C1 segment of cervical spinal cord (tissue), 14 donors: ENCODE data around the gene SYNPR.

Experiments used
- DNase-seq, 14 donors: peaks; one replicate each; lab custom pipeline; 2025; lab: John Stamatoyannopoulos, UW

SYNPR gene

GRCh38 chr3:63384382-63384781 lies 106.3 kb downstream of the SYNPR start:
- no peak for DNase-seq

DNA sequence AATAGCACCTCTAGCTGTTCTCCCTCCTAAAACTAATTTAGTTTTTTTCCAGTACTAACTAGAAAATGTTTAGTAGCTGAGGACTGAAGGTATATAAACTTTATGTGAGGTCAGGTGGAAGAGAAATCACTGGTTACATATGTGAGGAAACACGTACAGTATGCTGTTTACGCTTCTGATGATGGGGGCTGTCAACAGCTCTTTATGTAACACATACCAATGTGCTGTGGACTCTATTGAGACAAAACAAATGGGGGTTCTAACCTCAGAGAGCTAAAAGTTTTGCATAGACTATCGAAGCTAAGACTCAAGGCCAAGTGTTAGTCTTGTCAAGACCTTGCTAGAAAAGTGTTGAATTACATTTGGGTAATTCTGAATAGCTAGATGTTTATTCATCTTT lies 107.5 kb downstream of the SYNPR start:
- DNase-seq: no peak

GRCh38 chr3:63386568-63386967 lies 108.5 kb downstream of the SYNPR start:
- DNase-seq: no peak

- DNase-seq: no peak
Measured at GRCh38 chr3:63387568-63387967, 109.5 kb downstream of the SYNPR start.

DNA sequence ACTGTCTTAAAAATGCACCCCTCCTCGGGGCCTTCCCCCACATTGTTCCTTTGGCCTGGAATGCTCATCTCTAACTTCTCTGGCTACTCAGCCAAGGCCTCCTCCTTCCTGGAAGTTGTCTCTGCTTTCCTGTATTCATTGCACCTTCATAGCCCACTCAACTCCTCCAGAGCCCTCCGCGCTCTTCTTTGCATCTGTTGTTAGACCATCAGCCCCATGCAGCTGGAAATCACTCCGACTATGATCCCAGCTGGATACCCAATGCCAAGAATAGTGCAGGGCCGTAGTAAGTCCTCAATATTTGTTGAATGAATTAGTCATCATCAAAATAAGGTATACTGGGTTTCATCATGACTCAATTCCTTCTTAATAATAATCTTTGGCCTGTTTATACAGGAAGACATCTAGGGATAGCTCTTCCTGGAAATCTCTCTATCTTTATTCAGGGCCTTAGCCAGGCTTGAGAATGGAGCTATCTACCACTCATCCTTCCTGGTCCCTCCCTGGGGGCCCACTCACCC lies 112.7 kb downstream of the SYNPR start:
- DNase-seq: no peak

GRCh38 chr3:63395960-63396359 lies 117.9 kb downstream of the SYNPR start:
- no peak for DNase-seq

DNA sequence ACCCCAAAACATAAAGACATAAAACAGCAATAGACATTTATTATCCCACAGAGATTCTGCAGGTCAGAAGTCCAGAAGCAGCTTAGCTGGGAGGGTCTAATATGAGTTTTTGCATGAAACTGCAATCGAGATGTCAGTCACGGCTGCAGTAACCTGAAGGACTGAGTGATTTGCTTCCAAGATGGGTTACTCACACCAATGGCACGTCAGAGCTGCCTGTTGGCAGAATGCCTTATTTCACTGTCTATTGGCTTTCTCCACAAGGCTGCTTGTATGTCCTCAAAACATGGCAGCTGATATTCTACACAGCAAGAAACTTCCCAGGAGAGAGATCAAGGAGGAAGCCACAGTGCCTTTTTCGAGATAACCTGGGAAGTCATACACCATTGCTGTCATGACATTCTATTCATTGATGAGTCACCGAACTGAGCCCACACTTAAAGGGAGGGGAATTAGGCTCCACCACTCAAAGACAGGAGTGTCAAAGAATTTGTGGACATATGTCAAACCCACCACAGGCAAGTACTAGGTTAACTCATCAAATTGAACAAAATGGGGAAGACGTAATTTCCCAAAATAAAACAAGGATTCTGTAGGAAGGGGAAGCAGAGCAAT lies 122.2 kb downstream of the SYNPR start:
- DNase-seq: no peak

- DNase-seq: no peak
Measured at GRCh38 chr3:63405882-63406281, 127.8 kb downstream of the SYNPR start.

DNA sequence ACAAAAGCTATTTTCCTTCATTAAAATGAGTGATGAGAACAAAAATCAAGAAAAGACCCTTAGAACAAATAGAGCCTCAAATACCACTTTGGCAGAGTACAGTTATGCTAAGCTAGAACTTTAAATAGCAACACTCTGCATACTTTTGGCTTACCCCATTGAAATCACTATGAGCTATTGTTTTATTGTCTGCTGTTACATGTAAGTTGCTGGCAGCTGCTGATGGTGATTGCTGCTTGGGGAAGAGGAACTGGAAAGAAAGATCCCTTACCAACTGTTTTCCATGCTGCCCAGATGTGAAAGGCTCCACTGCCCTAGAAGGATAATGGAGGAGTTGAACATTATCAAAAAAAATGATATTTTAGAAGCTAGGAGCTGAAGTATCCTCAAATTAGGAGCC lies 135.4 kb downstream of the SYNPR start:
- no peak for DNase-seq

DNA sequence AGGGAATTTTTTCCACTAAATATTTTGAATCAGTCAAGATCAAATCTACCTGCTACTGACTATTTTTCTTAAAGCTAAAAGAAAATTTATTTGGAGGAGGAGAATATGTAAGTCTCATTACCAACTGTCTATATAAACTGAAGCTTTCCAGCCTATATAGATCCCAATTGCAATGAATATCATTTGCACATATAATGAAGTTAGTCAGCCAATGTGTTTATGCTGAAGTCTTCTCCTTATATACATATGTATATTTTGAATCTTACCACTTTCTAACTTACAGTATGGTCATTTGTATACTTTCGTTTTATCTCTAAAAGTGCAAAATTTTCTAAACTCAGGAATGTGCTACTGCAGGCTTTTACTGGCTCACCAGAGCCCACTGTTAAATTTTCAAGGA lies 136.5 kb downstream of the SYNPR start:
- DNase-seq: no peak

DNA sequence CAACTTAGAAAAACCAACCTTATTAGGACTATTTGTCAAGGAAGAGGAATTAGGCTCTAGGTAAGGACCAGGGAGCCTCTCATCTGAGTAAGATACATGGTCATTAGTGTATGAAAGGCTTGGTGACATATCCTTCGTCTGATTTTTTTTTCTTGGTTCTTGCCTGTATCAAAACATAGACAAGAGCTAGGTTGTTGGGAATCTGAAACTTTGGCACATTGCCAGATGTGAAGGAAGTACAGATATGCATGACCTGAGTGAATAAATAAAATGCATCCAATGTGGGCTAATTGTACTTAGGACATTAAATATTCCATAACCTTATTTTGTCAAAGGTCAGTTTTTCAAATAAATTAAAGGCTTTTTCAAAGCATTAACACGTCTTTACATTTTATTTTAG lies 151.8 kb downstream of the SYNPR start:
- DNase-seq: peak in 1 of 14 donors; percentile 8

GRCh38 chr3:63430875-63431274 lies 152.8 kb downstream of the SYNPR start:
- DNase-seq: no peak

DNA sequence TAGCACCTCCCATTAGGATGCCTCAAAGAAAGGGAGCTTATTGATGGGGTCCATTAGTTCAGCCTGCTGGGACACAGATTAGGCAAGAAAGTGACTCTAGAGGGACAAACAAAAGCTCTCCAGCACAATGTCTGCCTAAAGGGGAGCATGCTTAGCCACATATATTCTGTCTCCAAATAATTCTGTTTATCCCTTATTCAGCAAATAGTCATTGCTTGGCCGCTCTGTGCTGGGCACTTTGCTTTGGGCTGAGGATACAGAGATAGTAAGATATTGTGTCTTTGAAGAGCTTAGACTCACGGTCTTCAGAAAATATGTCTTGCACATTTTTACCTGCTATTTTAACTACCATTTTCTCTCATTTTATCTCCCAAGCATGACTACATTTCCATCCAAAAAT lies 159.8 kb downstream of the SYNPR start:
- no peak for DNase-seq

DNA sequence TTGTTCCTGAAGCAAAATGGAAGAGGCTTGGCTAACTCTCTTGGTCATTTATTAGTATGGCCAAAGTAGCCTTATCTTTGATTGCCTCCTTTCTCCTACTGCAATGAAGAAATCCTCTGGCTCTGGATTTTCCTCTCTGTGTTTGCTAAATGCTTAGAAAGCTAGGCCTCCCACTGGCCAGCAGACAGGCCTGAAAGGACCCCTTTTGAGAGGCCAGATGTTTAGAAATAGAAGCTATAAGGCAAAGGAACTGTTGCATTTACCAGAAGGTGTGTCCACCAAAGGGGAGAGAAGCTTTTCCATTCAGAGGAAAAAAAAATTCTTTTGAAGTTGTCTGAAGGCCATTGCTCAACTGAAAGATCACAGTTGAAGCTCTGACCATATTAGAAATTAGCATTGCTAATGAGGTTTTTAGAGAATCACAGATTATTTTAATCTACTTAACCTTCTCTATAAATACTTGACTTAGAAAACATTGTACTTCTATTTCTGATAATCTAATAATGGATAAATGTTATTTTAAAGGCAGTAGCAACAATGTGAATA lies 160.8 kb downstream of the SYNPR start:
- no peak for DNase-seq

- no peak for DNase-seq
Measured at GRCh38 chr3:63441262-63441661, 163.2 kb downstream of the SYNPR start.

DNA sequence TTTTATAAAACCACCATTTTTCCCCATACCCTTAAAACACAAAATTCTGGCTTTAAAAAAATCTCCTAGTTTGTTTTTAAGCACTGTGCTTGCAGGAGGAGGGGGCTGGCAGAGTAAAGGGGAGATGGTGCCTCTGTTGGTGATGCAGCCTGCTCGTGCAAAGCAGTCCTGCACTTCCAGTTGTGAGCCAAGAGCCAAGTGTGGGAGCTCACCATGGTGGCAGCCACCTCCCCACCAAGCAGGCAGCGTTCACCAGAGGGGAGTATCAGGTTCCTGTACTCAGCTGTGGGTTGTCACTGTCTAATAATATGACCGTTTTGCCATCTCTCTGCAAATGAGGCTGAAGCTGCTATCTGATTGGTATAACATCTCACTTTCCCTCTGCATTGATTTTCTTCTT lies 164.8 kb downstream of the SYNPR start:
- no peak for DNase-seq

- DNase-seq: no peak
Measured at GRCh38 chr3:63450023-63450422, 171.9 kb downstream of the SYNPR start.

DNA sequence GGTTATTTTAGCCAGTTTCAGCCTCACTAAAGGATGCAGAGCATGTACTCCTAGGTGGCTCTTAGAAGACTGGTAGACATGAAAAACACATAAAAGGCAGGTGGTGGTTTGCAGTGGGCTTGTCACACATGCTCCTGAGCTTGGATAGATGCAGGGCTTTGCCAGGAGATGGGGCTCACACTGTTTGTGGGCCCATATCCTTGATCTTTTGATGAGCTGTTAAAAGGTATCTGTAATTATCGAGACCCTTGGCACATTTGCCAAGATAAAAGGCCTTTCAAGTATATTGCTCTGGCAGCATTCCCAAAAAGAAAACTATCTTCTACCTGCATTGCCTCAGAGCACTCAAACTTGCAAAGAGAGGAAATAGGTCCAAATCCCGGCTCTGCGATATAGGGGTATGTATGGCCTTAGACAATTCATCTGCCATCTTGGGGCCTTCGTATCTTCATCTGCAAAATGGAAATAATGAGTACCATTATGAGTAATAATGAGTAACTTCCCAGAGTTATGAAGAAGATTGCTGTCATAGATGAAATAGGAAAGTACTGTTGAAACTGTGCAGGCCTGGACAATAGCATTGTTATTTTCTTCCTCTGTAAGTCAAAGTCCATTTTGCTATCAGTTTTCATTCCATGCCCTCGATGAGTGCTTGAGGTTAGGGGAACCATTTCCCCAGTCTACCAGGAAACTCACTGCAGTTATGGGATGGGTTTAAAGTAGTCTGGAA lies 172.7 kb downstream of the SYNPR start:
- DNase-seq: no peak

- no peak for DNase-seq
Measured at GRCh38 chr3:63456901-63457300, 178.8 kb downstream of the SYNPR start.

- no peak for DNase-seq
Measured at GRCh38 chr3:63458405-63458804, 180.3 kb downstream of the SYNPR start.

- no peak for DNase-seq
Measured at GRCh38 chr3:63462732-63463131, 184.6 kb downstream of the SYNPR start.

DNA sequence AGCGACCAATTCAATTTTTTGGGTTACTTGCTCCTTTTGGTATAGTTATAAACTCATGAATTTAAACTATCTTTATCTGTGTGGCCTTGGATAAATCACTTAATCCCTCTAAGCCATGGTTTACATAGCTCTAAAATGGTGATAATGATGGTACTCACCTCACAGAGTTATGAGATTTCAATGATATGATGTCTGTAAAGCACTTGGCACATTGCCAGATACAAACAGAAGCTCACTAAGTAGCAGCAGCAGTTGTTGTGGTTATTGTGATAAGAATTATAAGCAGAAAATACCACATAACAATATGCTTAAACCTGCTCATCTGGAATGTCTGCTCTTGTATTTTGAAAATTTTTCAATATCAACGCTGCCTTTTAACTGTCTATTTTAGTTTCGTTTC lies 189.3 kb downstream of the SYNPR start:
- no peak for DNase-seq

- DNase-seq: no peak
Measured at GRCh38 chr3:63470745-63471144, 192.6 kb downstream of the SYNPR start.
